Thoracic aorta (tissue), 2 donors: ENCODE results near the gene TCF3. TPM values are rescaled to one million over a fixed set of nuclear protein-coding genes. Genes with fewer than 3 reads are reported as not detected.

Experiments used
- ATAC-seq: fragments of 150-250 bp; one replicate; pipeline ENCODE4 v1.8.0; 2017; ENCODE audit warnings: low read depth; ENCODE audit not compliant: insufficient number of reproducible peaks, low FRiP score
- DNase-seq: peaks from one replicate; pipeline ENCODE4 v3.0.0-alpha.2; 2020; ENCODE audit warnings: low spot score
- H3K27ac ChIP-seq, 2 donors: fragments of 200-600 bp; sonication (generic); 1 replicate in 1 of 2; 2 replicates in 1 of 2; pipeline ENCODE4 v1.5.1; 2016; ENCODE audit warnings: mild to moderate bottlenecking in 2 of 2, moderate library complexity in 2 of 2
- H3K27me3 ChIP-seq: fragments of 200-600 bp; sonication (generic); replicated peaks from 2 replicates; pipeline ENCODE4 v1.6.0; 2016; ENCODE audit warnings: mild to moderate bottlenecking; ENCODE audit not compliant: insufficient read depth
- H3K36me3 ChIP-seq: fragments of 200-600 bp; sonication (generic); one replicate; pipeline ENCODE4 v1.5.1; 2016
- H3K4me1 ChIP-seq, 2 donors: fragments of 200-600 bp; sonication (generic); 1 replicate in 1 of 2; 2 replicates in 1 of 2; pipeline versions ENCODE4 v1.5.1 to v1.6.0; 2016; ENCODE audit warnings: low read depth in 2 of 2, mild to moderate bottlenecking in 1 of 2; ENCODE audit not compliant: control insufficient read depth in 1 of 2
- H3K4me3 ChIP-seq: fragments of 200-600 bp; sonication (generic); 2 replicates; pipeline ENCODE4 v1.5.1; 2016; ENCODE audit warnings: mild to moderate bottlenecking
- H3K9me3 ChIP-seq: fragments of 200-600 bp; sonication (generic); 2 replicates; pipeline ENCODE4 v1.5.1; 2016
- total RNA-seq, 2 donors: library from RNA; depleted of rRNA; stranded (reverse); fragments of >200 nt; gene quantifications; one replicate each; pipeline versions ENCODE4 v1.1.0 to v1.2.3, GENCODE V29; 2016
- TF ChIP-seq, protein P1 (sequence below): fragments of 200-600 bp; sonication (generic); IDR thresholded peaks from one replicate; pipeline ENCODE4 v1.5.1; 2019; ENCODE audit warnings: antibody characterized with exemption

TCF3 gene
- total RNA-seq, 2 donors from 2014 or later: 46.0 to 52.5 TPM

DNA sequence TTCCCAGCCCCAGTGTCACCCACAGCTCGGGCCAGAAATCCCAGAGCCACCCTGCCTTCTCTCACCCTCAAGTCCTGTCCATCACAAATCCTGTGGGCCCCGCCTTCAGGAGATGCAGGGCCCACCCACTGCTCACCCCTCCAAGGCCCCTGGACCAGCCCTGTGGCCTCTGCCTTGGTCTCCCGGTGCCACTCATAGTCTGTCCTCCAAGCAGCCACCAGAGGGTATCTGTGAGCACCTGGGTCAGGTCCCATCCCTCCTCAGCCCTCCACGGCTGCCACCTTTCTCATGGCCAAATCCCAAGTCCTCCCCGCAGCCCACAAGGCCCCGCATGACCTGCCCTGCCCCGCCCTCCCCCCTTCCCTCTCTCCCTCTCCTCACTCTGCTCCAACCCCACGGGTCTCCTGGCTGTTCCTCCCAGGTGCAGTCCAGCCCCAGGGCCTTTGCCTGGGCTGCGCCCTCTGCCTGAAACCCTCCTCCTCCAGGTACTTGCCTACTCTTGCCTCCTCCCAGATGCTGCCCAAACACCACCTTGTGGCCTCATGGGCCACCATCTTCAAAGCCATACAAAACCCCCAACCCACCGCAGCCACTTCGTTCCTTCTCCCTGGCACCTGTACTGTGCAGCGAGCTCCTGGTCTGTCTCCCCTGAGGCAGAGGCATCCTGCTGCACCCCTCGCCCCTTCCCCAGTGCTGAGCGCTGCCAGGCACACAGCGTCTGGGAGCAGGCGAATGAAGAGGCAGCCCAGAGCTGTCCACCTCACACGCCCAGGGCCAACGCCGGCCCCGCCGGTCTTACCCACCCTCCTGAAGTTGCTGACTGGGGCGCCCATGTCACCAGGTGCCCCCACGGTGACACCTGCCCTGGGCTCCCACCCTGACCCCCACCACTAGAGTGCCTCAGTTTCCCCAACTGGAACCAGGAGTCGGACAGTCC is 34.0 kb downstream of the TCF3 start:
- Histone ChIP-seq H3K36me3 (peaks cover 32% of the 10 kb centered on the region), H3K27ac (no peak overlapping the region), H3K4me1 (no peaks in the 10 kb centered on the region), H3K9me3 (no peaks in the 10 kb centered on the region), H3K4me3 (no peak overlapping the region), H3K27me3 (no peaks in the 10 kb centered on the region)
- TF ChIP-seq, protein P1, sequence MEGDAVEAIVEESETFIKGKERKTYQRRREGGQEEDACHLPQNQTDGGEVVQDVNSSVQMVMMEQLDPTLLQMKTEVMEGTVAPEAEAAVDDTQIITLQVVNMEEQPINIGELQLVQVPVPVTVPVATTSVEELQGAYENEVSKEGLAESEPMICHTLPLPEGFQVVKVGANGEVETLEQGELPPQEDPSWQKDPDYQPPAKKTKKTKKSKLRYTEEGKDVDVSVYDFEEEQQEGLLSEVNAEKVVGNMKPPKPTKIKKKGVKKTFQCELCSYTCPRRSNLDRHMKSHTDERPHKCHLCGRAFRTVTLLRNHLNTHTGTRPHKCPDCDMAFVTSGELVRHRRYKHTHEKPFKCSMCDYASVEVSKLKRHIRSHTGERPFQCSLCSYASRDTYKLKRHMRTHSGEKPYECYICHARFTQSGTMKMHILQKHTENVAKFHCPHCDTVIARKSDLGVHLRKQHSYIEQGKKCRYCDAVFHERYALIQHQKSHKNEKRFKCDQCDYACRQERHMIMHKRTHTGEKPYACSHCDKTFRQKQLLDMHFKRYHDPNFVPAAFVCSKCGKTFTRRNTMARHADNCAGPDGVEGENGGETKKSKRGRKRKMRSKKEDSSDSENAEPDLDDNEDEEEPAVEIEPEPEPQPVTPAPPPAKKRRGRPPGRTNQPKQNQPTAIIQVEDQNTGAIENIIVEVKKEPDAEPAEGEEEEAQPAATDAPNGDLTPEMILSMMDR: peak; percentile 14
- ATAC-seq: no peak
- no peak for DNase-seq

DNA sequence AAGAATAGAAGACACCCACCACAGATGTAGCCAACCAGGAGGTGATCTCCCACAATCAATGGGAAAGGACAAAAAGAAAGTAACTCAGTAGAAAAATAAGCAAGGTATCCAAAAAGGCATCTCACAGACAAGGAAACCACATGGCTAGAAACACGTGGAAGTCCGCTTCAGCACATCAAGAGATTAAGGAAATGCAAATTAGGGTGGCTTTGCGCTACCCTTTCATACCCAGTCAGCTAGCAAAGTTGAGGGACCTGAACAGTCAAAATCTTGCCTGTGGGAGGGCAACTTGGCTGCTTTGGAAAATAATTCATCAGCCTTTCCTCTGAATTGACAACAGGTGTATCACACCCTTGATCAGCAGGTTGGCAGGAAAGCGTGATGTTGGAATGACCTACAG is 35.5 kb downstream of the TCF3 start:
- TF ChIP-seq, protein P1: no peak
- no peaks in the 10 kb centered on the region for H3K9me3 ChIP-seq
- DNase-seq (no peak), ATAC-seq (no peak)
- H3K27ac ChIP-seq: no peak overlapping the region
- no peaks in the 10 kb centered on the region for H3K4me1 ChIP-seq
- no peak overlapping the region for H3K4me3 ChIP-seq
- no peaks in the 10 kb centered on the region for H3K27me3 ChIP-seq
- H3K36me3 ChIP-seq: peaks cover 32% of the 10 kb centered on the region

- Histone ChIP-seq H3K36me3 (peaks cover 29% of the 10 kb centered on the region), H3K4me3 (no peak overlapping the region), H3K4me1 (no peaks in the 10 kb centered on the region), H3K27me3 (no peaks in the 10 kb centered on the region), H3K27ac (no peak overlapping the region), H3K9me3 (no peaks in the 10 kb centered on the region)
- ATAC-seq: no peak
- TF ChIP-seq, protein P1: no peak
- no peak for DNase-seq
These were observed 36.0 kb downstream of the TCF3 start for GRCh38 chr19:1616396-1616795.

GRCh38 chr19:1615156-1615765 is 37.2 kb downstream of the TCF3 start:
- H3K36me3 ChIP-seq: peaks cover 19% of the 10 kb centered on the region
- H3K27ac ChIP-seq: no peak overlapping the region
- H3K9me3 ChIP-seq: no peaks in the 10 kb centered on the region
- H3K4me1 ChIP-seq: no peaks in the 10 kb centered on the region
- H3K4me3 ChIP-seq: no peak overlapping the region
- TF ChIP-seq, protein P1: no peak
- no peaks in the 10 kb centered on the region for H3K27me3 ChIP-seq
- no peak for ATAC-seq
- no peak for DNase-seq

- H3K27me3 ChIP-seq: no peaks in the 10 kb centered on the region
- no peak overlapping the region for H3K27ac ChIP-seq
- no peak overlapping the region for H3K4me3 ChIP-seq
- no peak for DNase-seq
- no peak for ATAC-seq
- peaks cover 14% of the 10 kb centered on the region for H3K36me3 ChIP-seq
- TF ChIP-seq, protein P1: no peak
- H3K9me3 ChIP-seq: no peaks in the 10 kb centered on the region
- no peaks in the 10 kb centered on the region for H3K4me1 ChIP-seq
These were observed 38.4 kb downstream of the TCF3 start for GRCh38 chr19:1613808-1614570.
